Endodermal cell (in vitro differentiated cells): ENCODE measurements around the gene CHSY1. TPM values are rescaled to one million over a fixed set of nuclear protein-coding genes. Genes with fewer than 3 reads are reported as not detected.

Experiments used
- DNase-seq: peaks from one replicate; pipeline ENCODE4 v3.0.0-alpha.2; 2017
- H3K27ac ChIP-seq: 2 replicates; pipeline ENCODE4 v1.5.1; 2013; ENCODE audit warnings: mild to moderate bottlenecking, low read depth, low read length, moderate library complexity
- H3K27me3 ChIP-seq: 2 replicates; pipeline ENCODE4 v1.6.1; 2013; ENCODE audit warnings: mild to moderate bottlenecking, low read length, moderate library complexity; ENCODE audit not compliant: insufficient read depth, control insufficient read depth, poor library complexity, severe bottlenecking
- H3K36me3 ChIP-seq: 2 replicates; pipeline ENCODE4 v1.7.0; 2013; ENCODE audit warnings: mild to moderate bottlenecking, low read length, moderate library complexity; ENCODE audit not compliant: control insufficient read depth, insufficient read depth
- H3K4me1 ChIP-seq: one replicate; pipeline ENCODE4 v1.7.0; 2013; ENCODE audit warnings: low read length; ENCODE audit not compliant: control insufficient read depth, insufficient read depth
- H3K4me3 ChIP-seq: 2 replicates; pipeline ENCODE4 v1.5.1; 2013; ENCODE audit warnings: mild to moderate bottlenecking, low read length, moderate library complexity
- H3K9ac ChIP-seq: 2 replicates; pipeline ENCODE4 v1.6.1; 2013; ENCODE audit warnings: mild to moderate bottlenecking, low read length, moderate library complexity; ENCODE audit not compliant: poor library complexity, severe bottlenecking; ENCODE audit errors: extremely low read depth
- H3K9me3 ChIP-seq: 2 replicates; pipeline ENCODE4 v1.6.1; 2013; ENCODE audit warnings: mild to moderate bottlenecking, low read length, moderate library complexity; ENCODE audit not compliant: control insufficient read depth
- H3K27ac Mint-ChIP-seq: 2 replicates; pipeline ENCODE4 v1.8.0; 2020; ENCODE audit warnings: mixed read lengths
- H3K27me3 Mint-ChIP-seq: 2 replicates; pipeline ENCODE4 v1.8.0; 2021; ENCODE audit warnings: mild to moderate bottlenecking, mixed read lengths; ENCODE audit not compliant: insufficient read depth
- H3K36me3 Mint-ChIP-seq: 2 replicates; pipeline ENCODE4 v1.8.0; 2020; ENCODE audit warnings: low read depth, mixed read lengths
- H3K4me1 Mint-ChIP-seq: 2 replicates; pipeline ENCODE4 v1.8.0; 2020; ENCODE audit warnings: mixed read lengths
- H3K4me3 Mint-ChIP-seq: 2 replicates; pipeline ENCODE4 v1.8.0; 2020; ENCODE audit warnings: mild to moderate bottlenecking, moderate library complexity, mixed read lengths
- H3K9me3 Mint-ChIP-seq: 2 replicates; pipeline ENCODE4 v1.8.0; 2020; ENCODE audit warnings: mild to moderate bottlenecking, mixed read lengths
- CTCF ChIP-seq: fragments of 200-600 bp; sonication (generic); conservative IDR thresholded peaks from 2 replicates; pipeline ENCODE4 v1.5.0; 2021; ENCODE audit warnings: antibody characterized with exemption, mild to moderate bottlenecking
- WGBS, 2 experiments: methylation state at CpG; one replicate each; pipeline versions ENCODE4 v1.1.5 to v1.1.7; 2013; ENCODE audit warnings: missing lambda C conversion rate in 2 of 2, mixed read lengths in 1 of 2; ENCODE audit not compliant: insufficient coverage in 1 of 2, insufficient read length in 1 of 2; 5-methylcytosine and 5-hydroxymethylcytosine counted together
- total RNA-seq, 2 donors: library from RNA; stranded (reverse); fragmentation: NEBNext Ultra II Directional in 1 of 2; extraction: Animal tissue kit (Norgen Biotek cat#: 25700) in 1 of 2; gene quantifications; 2 replicates in 1 of 2; 3 replicates in 1 of 2; pipeline ENCODE4 v1.2.1, GENCODE V29; 2021

CHSY1 gene
- total RNA-seq, 2 donors from 2014 or later: 33.3 to 39.9 TPM

GRCh38 chr15:101188637-101189408, 63.0 kb downstream of the CHSY1 start:
- peak overlapping the region; percentile 11 for H3K27ac Mint-ChIP-seq
- H3K4me3 Mint-ChIP-seq: no peak overlapping the region
- 94 to 96% methylated on average over 18 to 29 of the region's 29 CpGs for WGBS, 2 experiments
- H3K4me3 ChIP-seq: no peak overlapping the region
- no peak for TF ChIP-seq CTCF
- no peaks in the 10 kb centered on the region for H3K9me3 ChIP-seq
- no peaks in the 10 kb centered on the region for H3K27me3 ChIP-seq
- peaks cover 11% of the 10 kb centered on the region for H3K4me1 ChIP-seq
- H3K4me1 Mint-ChIP-seq: peaks cover 46% of the 10 kb centered on the region
- peak; percentile 49 for DNase-seq
- H3K36me3 Mint-ChIP-seq: peaks cover 2% of the 10 kb centered on the region
- no peak overlapping the region for H3K9ac ChIP-seq
- peaks cover 3% of the 10 kb centered on the region for H3K27me3 Mint-ChIP-seq
- no peak overlapping the region for H3K27ac ChIP-seq
- H3K36me3 ChIP-seq: peaks cover 6% of the 10 kb centered on the region
- H3K9me3 Mint-ChIP-seq: no peaks in the 10 kb centered on the region

- Histone ChIP-seq H3K4me1 (peaks cover 11% of the 10 kb centered on the region), H3K27me3 (no peaks in the 10 kb centered on the region), H3K27ac (peak overlapping the region; percentile 4), H3K9me3 (no peaks in the 10 kb centered on the region), H3K4me3 (no peak overlapping the region), H3K36me3 (peaks cover 10% of the 10 kb centered on the region), H3K9ac (no peak overlapping the region)
- H3K27ac Mint-ChIP-seq: no peak overlapping the region
- peaks cover 3% of the 10 kb centered on the region for H3K27me3 Mint-ChIP-seq
- peak; percentile 55 for DNase-seq
- H3K4me3 Mint-ChIP-seq: peak overlapping the region; percentile 0
- peaks cover 2% of the 10 kb centered on the region for H3K36me3 Mint-ChIP-seq
- H3K9me3 Mint-ChIP-seq: no peaks in the 10 kb centered on the region
- WGBS, 2 experiments: 78 to 83% methylated on average over 17 to 18 of the region's 18 CpGs
- H3K4me1 Mint-ChIP-seq: peaks cover 42% of the 10 kb centered on the region
- TF ChIP-seq CTCF: no peak
Measured at GRCh38 chr15:101187820-101188636, 63.8 kb downstream of the CHSY1 start.

- Histone ChIP-seq H3K27ac (no peak overlapping the region), H3K9ac (no peak overlapping the region), H3K4me1 (peaks cover 7% of the 10 kb centered on the region), H3K9me3 (no peaks in the 10 kb centered on the region), H3K36me3 (peaks cover 31% of the 10 kb centered on the region), H3K27me3 (no peaks in the 10 kb centered on the region), H3K4me3 (no peak overlapping the region)
- Mint-ChIP-seq H3K4me1 (peaks cover 28% of the 10 kb centered on the region), H3K27me3 (peaks cover 3% of the 10 kb centered on the region), H3K27ac (no peak overlapping the region), H3K36me3 (peaks cover 7% of the 10 kb centered on the region), H3K4me3 (no peak overlapping the region), H3K9me3 (no peaks in the 10 kb centered on the region)
- TF ChIP-seq CTCF: no peak
- WGBS, 2 experiments: 95 to 100% methylated on average over 4 to 5 of the region's 5 CpGs
- DNase-seq: no peak
Measured at GRCh38 chr15:101185770-101186169, 66.1 kb downstream of the CHSY1 start.
